Uterus (tissue), 4 donors: Measurements from ENCODE around the gene APOBEC3F. TPM values are rescaled to one million over a fixed set of nuclear protein-coding genes. Genes with fewer than 3 reads are reported as not detected.

Source experiments
- DNase-seq, 2 donors: peaks; one replicate each; pipeline ENCODE4 v3.0.0-alpha.2; 2019 to 2020
- H3K27ac ChIP-seq, 2 donors: fragments of 200-600 bp; sonication (generic); 1 replicate in 1 of 2; 2 replicates in 1 of 2; pipeline ENCODE4 v1.5.1; 2016 to 2018
- H3K27me3 ChIP-seq, 2 donors: fragments of 200-600 bp; sonication (generic); one replicate each; pipeline ENCODE4 v1.5.1; 2018 to 2019; ENCODE audit warnings: control low read depth in 1 of 2
- H3K36me3 ChIP-seq, 2 donors: fragments of 200-600 bp; sonication (generic); one replicate each; pipeline ENCODE4 v1.5.1; 2019; ENCODE audit warnings: control low read depth in 1 of 2
- H3K4me1 ChIP-seq, 2 donors: fragments of 200-600 bp; sonication (generic); one replicate each; pipeline ENCODE4 v1.5.1; 2018 to 2019; ENCODE audit warnings: control low read depth in 1 of 2
- H3K4me3 ChIP-seq, 2 donors: fragments of 200-600 bp; sonication (generic); 1 replicate in 1 of 2; 2 replicates in 1 of 2; pipeline ENCODE4 v1.5.1; 2018 to 2019; ENCODE audit warnings: mild to moderate bottlenecking in 1 of 2
- H3K9me3 ChIP-seq, 2 donors: fragments of 200-600 bp; sonication (generic); one replicate each; pipeline ENCODE4 v1.5.1; 2019; ENCODE audit warnings: control low read depth in 1 of 2
- POLR2A ChIP-seq, 2 donors: fragments of 450-650 bp; IDR thresholded peaks; one replicate each; pipeline ENCODE4 v1.6.1; 2016; ENCODE audit warnings: antibody characterized with exemption in 2 of 2, mild to moderate bottlenecking in 1 of 2, moderate library complexity in 1 of 2
- intact Hi-C: fragments of 100-400 bp; cut with DNase I; formaldehyde crosslinking; loops from one replicate; pipeline ENCODE4 v1.15.1; 2023; ENCODE audit warnings: low total_unique reads
- total RNA-seq, 4 donors: library from RNA; depleted of rRNA in 3 of 4; stranded (reverse); fragments of >200 nt in 3 of 4; gene quantifications; one replicate each; pipeline versions ENCODE4 v1.1.0 to v1.2.4, GENCODE V29; 2014 to 2023
- TF ChIP-seq, protein P1 (sequence below), 4 experiments: fragments of 200-600 bp in 2 of 4; fragments of 450-650 bp in 2 of 4; sonication (generic) in 2 of 4; IDR thresholded peaks; one replicate each; pipeline ENCODE4 v1.5.1; 2016 to 2019; ENCODE audit warnings: antibody characterized with exemption in 4 of 4, mild to moderate bottlenecking in 2 of 4, moderate library complexity in 1 of 4
- donor health status: DM: yes; HTN: yes; CAD: no.

APOBEC3F gene
- total RNA-seq, 4 donors from 2014 or later: 1.2 to 26.6 (median 4.2) TPM; not detected in 1

DNA sequence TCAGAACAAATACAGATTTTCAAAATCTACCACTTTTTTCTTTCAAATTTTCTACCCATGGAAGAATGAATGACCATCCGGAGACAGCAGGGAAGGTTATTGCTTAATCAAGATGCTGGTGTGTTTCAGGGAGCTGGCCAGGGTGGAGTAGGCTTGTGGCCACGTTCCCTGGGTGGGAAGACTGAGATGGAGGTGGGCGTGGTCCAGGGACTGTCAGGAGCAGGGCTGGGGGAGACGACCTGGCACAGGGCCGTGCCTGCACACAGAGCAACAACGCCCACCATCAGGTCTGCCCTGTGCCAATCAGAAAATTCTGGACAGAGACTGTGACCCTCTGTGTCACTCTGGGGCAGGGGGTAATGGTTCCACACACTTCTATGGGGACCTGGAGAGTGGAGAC is 49.3 kb downstream of the APOBEC3F start:
- intact Hi-C loops: no loop called here
- Histone ChIP-seq H3K9me3 (no peaks in the 10 kb centered on the region), H3K27ac (no peak overlapping the region), H3K36me3 (no peaks in the 10 kb centered on the region), H3K4me3 (no peak overlapping the region), H3K4me1 (no peaks in the 10 kb centered on the region), H3K27me3 (no peaks in the 10 kb centered on the region)
- TF ChIP-seq POLR2A (IDR thresholded peaks at IDR 0.05): no peak
- TF ChIP-seq, protein P1, sequence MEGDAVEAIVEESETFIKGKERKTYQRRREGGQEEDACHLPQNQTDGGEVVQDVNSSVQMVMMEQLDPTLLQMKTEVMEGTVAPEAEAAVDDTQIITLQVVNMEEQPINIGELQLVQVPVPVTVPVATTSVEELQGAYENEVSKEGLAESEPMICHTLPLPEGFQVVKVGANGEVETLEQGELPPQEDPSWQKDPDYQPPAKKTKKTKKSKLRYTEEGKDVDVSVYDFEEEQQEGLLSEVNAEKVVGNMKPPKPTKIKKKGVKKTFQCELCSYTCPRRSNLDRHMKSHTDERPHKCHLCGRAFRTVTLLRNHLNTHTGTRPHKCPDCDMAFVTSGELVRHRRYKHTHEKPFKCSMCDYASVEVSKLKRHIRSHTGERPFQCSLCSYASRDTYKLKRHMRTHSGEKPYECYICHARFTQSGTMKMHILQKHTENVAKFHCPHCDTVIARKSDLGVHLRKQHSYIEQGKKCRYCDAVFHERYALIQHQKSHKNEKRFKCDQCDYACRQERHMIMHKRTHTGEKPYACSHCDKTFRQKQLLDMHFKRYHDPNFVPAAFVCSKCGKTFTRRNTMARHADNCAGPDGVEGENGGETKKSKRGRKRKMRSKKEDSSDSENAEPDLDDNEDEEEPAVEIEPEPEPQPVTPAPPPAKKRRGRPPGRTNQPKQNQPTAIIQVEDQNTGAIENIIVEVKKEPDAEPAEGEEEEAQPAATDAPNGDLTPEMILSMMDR (IDR thresholded peaks at IDR 0.05): no peak
- DNase-seq: no peak

DNA sequence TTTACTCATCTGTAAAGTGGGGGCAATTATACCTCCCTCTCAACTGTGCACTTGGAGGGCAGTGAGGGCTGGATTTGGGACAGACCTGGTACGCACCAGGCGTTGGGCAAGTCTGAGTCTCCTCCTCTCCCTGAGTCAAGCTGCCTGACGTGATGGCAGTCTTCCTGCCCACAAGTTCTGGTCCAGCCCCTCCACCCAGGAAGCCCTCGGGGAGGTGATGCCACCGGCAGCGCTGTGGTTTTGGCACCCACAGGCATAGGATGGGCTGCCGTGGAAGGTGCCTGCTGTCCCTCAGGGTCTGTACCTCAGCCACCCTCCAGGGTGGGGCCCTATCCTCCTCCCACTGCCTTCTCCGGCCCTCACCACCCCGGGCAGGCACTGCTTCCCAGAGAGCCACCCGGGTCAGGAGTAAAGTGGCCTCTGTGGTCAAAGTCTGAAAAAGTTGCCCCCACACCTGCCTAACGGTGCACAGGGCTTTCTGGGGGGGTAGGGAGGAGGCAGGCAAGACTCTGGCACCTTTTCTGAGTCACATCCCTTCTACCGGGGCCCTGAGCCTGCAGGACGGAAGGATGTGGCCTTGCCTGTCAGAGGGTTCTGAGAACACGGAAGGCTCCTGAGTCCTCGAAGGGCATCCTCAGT is 49.9 kb downstream of the APOBEC3F start:
- intact Hi-C loops: no loop called here
- TF ChIP-seq, protein P1 (IDR thresholded peaks at IDR 0.05): no peak
- no peak for TF ChIP-seq POLR2A (IDR thresholded peaks at IDR 0.05)
- Histone ChIP-seq H3K9me3 (no peaks in the 10 kb centered on the region), H3K27me3 (no peaks in the 10 kb centered on the region), H3K27ac (no peak overlapping the region), H3K4me1 (no peaks in the 10 kb centered on the region), H3K4me3 (no peak overlapping the region), H3K36me3 (no peaks in the 10 kb centered on the region)
- DNase-seq: no peak

DNA sequence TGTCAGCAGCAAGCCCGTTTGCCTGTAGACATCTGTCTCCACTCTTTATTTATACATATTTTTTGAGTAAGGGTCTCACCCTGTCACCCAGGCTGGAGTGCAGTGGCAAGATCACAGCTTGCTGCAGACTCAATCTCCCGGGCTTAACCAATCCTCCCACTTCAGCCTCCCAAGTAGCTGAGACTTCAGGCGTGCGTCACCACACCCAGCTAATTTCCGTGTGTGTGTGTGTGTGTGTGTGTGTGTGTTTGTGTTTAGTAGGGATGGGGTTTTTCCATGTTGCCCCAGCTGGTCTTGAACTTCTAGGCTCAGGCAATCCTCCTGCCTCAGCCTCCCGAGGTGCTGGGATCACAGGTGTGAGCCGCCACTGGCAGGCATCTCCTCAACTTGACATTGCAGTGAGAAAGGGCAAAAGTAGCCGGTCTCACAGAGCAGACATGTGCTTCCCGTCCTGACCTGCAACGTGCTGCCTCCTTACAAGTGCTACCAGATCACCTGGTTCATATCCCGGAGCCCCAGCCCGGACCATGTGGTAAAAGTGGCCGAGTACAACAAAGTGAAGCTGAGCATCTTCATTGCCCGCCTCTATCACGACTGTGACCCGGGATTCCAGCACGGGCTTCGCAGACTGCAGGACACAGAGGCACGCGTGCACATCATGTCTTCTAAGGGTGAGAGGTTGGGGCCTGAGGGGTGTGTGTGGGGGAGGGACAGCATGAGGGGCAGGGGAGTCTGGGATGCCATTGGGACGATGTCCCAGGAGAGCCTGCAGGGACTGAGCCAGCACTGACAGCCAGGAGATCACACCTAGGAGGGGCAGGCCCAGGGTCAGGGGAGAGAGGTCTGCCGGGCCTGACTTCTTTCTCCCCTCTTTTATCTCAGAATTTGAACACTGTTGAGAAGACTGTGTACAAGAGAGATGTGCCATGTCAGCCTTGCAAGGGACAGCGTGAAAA is 50.7 kb downstream of the APOBEC3F start:
- intact Hi-C loops: no loop called here
- Histone ChIP-seq H3K27me3 (no peaks in the 10 kb centered on the region), H3K9me3 (no peaks in the 10 kb centered on the region), H3K4me3 (no peak overlapping the region), H3K27ac (no peak overlapping the region), H3K36me3 (no peaks in the 10 kb centered on the region), H3K4me1 (no peaks in the 10 kb centered on the region)
- no peak for DNase-seq
- TF ChIP-seq, protein P1 (IDR thresholded peaks at IDR 0.05): no peak
- TF ChIP-seq POLR2A (IDR thresholded peaks at IDR 0.05): no peak

GRCh38 chr22:39092111-39092862 is 51.6 kb downstream of the APOBEC3F start:
- TF ChIP-seq, protein P1 (IDR thresholded peaks at IDR 0.05): no peak
- TF ChIP-seq POLR2A (IDR thresholded peaks at IDR 0.05): no peak
- Histone ChIP-seq H3K9me3 (no peaks in the 10 kb centered on the region), H3K27me3 (no peaks in the 10 kb centered on the region), H3K4me3 (no peak overlapping the region), H3K27ac (no peak overlapping the region), H3K4me1 (no peaks in the 10 kb centered on the region), H3K36me3 (no peaks in the 10 kb centered on the region)
- no peak for DNase-seq
- intact Hi-C loops: no loop called here
